Keratinocyte (primary cell): ENCODE results near the gene TMEM144. TPM values are rescaled to one million over a fixed set of nuclear protein-coding genes. Genes with fewer than 3 reads are reported as not detected.

Experiments used
- DNase-seq: peaks from one replicate; pipeline ENCODE4 v3.0.0-alpha.2; 2011; ENCODE audit warnings: low read depth, missing footprints, low spot score
- FAIRE-seq: peaks from 2 replicates; lab custom pipeline; 2011; peaks lifted over from hg19 to GRCh38; lab: Jason Lieb, UNC
- H2AFZ ChIP-seq: 2 replicates; pipeline ENCODE4 v1.6.0; 2012; ENCODE audit warnings: low read length, control low read depth, inconsistent platforms; ENCODE audit not compliant: control insufficient read depth
- H3K27ac ChIP-seq: 2 replicates; pipeline ENCODE4 v1.5.1; 2011; ENCODE audit warnings: low read length; ENCODE audit not compliant: control insufficient read depth, insufficient read depth
- H3K27me3 ChIP-seq: 3 replicates; pipeline ENCODE4 v1.6.0; 2011; ENCODE audit warnings: low read length; ENCODE audit not compliant: control insufficient read depth, insufficient read depth; ENCODE audit errors: extremely low read depth
- H3K36me3 ChIP-seq, 2 experiments: 2 replicates in 1 of 2; 3 replicates in 1 of 2; pipeline ENCODE4 v1.5.1; 2011; ENCODE audit warnings: low read length in 2 of 2, mild to moderate bottlenecking in 1 of 2; ENCODE audit not compliant: control insufficient read depth in 2 of 2, insufficient read depth in 2 of 2; ENCODE audit errors: extremely low read depth in 1 of 2
- H3K4me1 ChIP-seq: 3 replicates; pipeline ENCODE4 v1.5.1; 2011; ENCODE audit warnings: low read length; ENCODE audit not compliant: control insufficient read depth, insufficient read depth; ENCODE audit errors: extremely low read depth
- H3K4me2 ChIP-seq: 3 replicates; pipeline ENCODE4 v1.6.0; 2011; ENCODE audit warnings: low read depth, low read length; ENCODE audit not compliant: control insufficient read depth, insufficient read depth; ENCODE audit errors: extremely low read depth
- H3K4me3 ChIP-seq, 3 experiments: fragments of 200-600 bp in 1 of 3; sonication (generic) in 1 of 3; 2 replicates in 2 of 3; 3 replicates in 1 of 3; pipeline ENCODE4 v1.5.1; 2011 to 2016; ENCODE audit warnings: low read length in 3 of 3, mild to moderate bottlenecking in 3 of 3, control low read depth in 2 of 3, inconsistent platforms in 1 of 3, low read depth in 1 of 3, mixed read lengths in 1 of 3, mixed run types in 1 of 3, moderate library complexity in 1 of 3; ENCODE audit not compliant: control insufficient read depth in 2 of 3, insufficient read depth in 2 of 3; ENCODE audit errors: extremely low read depth in 1 of 3
- H3K79me2 ChIP-seq: 2 replicates; pipeline ENCODE4 v1.6.0; 2012; ENCODE audit warnings: low read length; ENCODE audit not compliant: control insufficient read depth, insufficient read depth
- H3K9ac ChIP-seq: 3 replicates; pipeline ENCODE4 v1.6.0; 2011; ENCODE audit warnings: low read length; ENCODE audit not compliant: control insufficient read depth, insufficient read depth; ENCODE audit errors: extremely low read depth
- H3K9me1 ChIP-seq: 3 replicates; pipeline ENCODE4 v1.6.0; 2011; ENCODE audit warnings: low read length; ENCODE audit not compliant: control insufficient read depth, insufficient read depth; ENCODE audit errors: extremely low read depth
- H3K9me3 ChIP-seq: 2 replicates; pipeline ENCODE4 v1.5.1; 2012; ENCODE audit warnings: low read depth, low read length; ENCODE audit not compliant: control insufficient read depth
- H4K20me1 ChIP-seq: 3 replicates; pipeline ENCODE4 v1.6.0; 2011; ENCODE audit warnings: low read length; ENCODE audit not compliant: control insufficient read depth, insufficient read depth; ENCODE audit errors: extremely low read depth
- CTCF ChIP-seq, 3 experiments: IDR thresholded peaks in 1 of 3; conservative IDR thresholded peaks in 1 of 3; optimal IDR thresholded peaks in 1 of 3; 2 replicates in 2 of 3; 3 replicates in 1 of 3; pipeline versions ENCODE3 to v1.5.1; 2011; ENCODE audit warnings: low read length in 3 of 3, mild to moderate bottlenecking in 3 of 3, moderate library complexity in 2 of 3, control low read depth in 1 of 3, inconsistent platforms in 1 of 3; ENCODE audit not compliant: insufficient read depth in 2 of 3; ENCODE audit errors: extremely low read depth in 1 of 3
- EZH2 ChIP-seq: IDR thresholded peaks from one replicate; pipeline ENCODE4 v1.6.1; 2012; ENCODE audit warnings: inconsistent platforms, mild to moderate bottlenecking, low read length, moderate library complexity
- dilution Hi-C: fragments of 300-500 bp; cut with MboI; formaldehyde crosslinking; loops from one replicate; pipeline ENCODE4 v1.7.0; 2020; ENCODE audit warnings: low sequenced_read_pairs; ENCODE audit not compliant: extremely low pct_ligation_motif_present
- polyA plus RNA-seq, 5 experiments: library from polyadenylated mRNA; depleted of rRNA in 3 of 5; stranded (reverse) in 3 of 5; stranded (forward) in 1 of 5; unstranded in 1 of 5; fragments of >200 nt; gene quantifications; 1 replicate in 1 of 5; 2 replicates in 3 of 5; 3 replicates in 1 of 5; pipeline versions ENCODE4 v1.2.1 to v1.2.3, GENCODE V29; 2011 to 2012; ENCODE audit warnings: missing spikeins in 2 of 5, low read depth in 1 of 5, low replicate concordance in 1 of 5

Gene TMEM144
- polyA plus RNA-seq, 1 donor (not counting 4 experiments of a cell fraction or from before 2014, with no cell fraction given) = 3.3 TPM

- FAIRE-seq (no peak), DNase-seq (no peak)
Observed at GRCh38 chr4:158300012-158300411, 89.7 kb downstream of the TMEM144 start.

GRCh38 chr4:158302076-158302866 lies 92.0 kb downstream of the TMEM144 start:
- DNase-seq (no peak), FAIRE-seq (peak; percentile 94)
- H3K79me2 ChIP-seq = no peaks in the 10 kb centered on the region
- peaks cover 18% of the 10 kb centered on the region for H3K4me1 ChIP-seq
- H3K27me3 ChIP-seq = no peaks in the 10 kb centered on the region
- peak overlapping the region; percentile 29 for H3K9ac ChIP-seq
- TF ChIP-seq EZH2 = no peak
- TF ChIP-seq CTCF (optimal IDR thresholded peaks at IDR 0.05 in 1 of 3, IDR thresholded peaks at IDR 0.05 in 1 of 3, conservative IDR thresholded peaks at IDR 0.05 in 1 of 3; ENCODE audit: extremely low read depth in 1 of 3, insufficient read depth in 2 of 3, low read length in 3 of 3) = no peak
- no peaks in the 10 kb centered on the region for H3K36me3 ChIP-seq
- dilution Hi-C loops = no loop called here
- H3K4me3 ChIP-seq = peak overlapping the region in 2 of 3 experiments; percentile 8 to 13
- no peaks in the 10 kb centered on the region for H3K9me1 ChIP-seq
- peak overlapping the region; percentile 60 for H3K27ac ChIP-seq
- H4K20me1 ChIP-seq = no peaks in the 10 kb centered on the region
- peak overlapping the region; percentile 42 for H2AFZ ChIP-seq
- peak overlapping the region; percentile 62 for H3K4me2 ChIP-seq
- no peaks in the 10 kb centered on the region for H3K9me3 ChIP-seq

More at GRCh38 chr4:158300012-158300411, 89.7 kb downstream of the TMEM144 start:
- Histone ChIP-seq H3K4me1 (peaks cover 18% of the 10 kb centered on the region), H3K9me3 (no peaks in the 10 kb centered on the region), H2AFZ (no peak overlapping the region), H3K9me1 (no peaks in the 10 kb centered on the region), H3K27ac (no peak overlapping the region), H3K4me3 (no peak overlapping the region), H3K4me2 (no peak overlapping the region), H3K36me3 (no peaks in the 10 kb centered on the region), H3K27me3 (no peaks in the 10 kb centered on the region), H4K20me1 (no peaks in the 10 kb centered on the region), H3K79me2 (no peaks in the 10 kb centered on the region), H3K9ac (no peak overlapping the region)
- TF ChIP-seq EZH2 (no peak), CTCF (optimal IDR thresholded peaks at IDR 0.05 in 1 of 3, IDR thresholded peaks at IDR 0.05 in 1 of 3, conservative IDR thresholded peaks at IDR 0.05 in 1 of 3; ENCODE audit: extremely low read depth in 1 of 3, insufficient read depth in 2 of 3, low read length in 3 of 3) (no peak)
- dilution Hi-C loops = no loop called here
